Measurements from ENCODE around the gene EGLN3.
"Not testable (repeated sequence)": the region's sequence is repeated elsewhere in the genome, so short reads cannot be mapped to it uniquely, and the experiment has no call there.

Gene EGLN3

GRCh38 chr14:33950320-33951182, at the start of gene EGLN3:
TSS of gene EGLN3 (minus strand) at chr14:33951074. CDS start at chr14:33950752, 322 bp downstream.
- DNase-seq (ENCODE audit: low read depth in 2 of 2): peak; percentile 44 to 59

- DNase-seq (ENCODE audit: low read depth in 2 of 2): no peak
These were observed 49.5 kb upstream of the EGLN3 start for GRCh38 chr14:34000396-34000795.

DNA sequence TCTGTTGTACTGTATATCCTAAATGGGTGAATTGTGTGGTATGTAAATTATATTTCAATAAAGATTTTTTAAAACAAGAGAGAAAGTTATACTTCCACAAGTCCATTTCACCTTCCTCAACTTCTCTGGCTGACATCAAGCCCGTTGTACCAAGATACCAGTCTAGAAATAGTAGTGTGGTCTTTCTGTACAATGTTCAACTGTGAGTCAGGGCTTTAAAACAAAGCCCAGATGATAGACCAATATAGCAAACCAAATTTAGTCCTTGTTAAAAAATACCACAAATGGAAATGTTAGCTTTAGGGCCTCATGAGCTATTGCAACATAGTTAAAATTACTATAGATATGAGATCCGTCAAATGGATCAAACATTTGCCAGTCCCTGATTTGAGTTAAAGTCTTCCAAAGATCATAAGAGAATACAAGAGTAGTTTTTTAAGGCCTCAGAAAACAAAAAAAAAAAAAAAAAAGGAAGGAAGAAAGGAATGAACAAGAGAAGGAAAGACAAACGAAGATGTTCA, 49.0 kb upstream of the EGLN3 start:
- DNase-seq (ENCODE audit: low read depth in 2 of 2): no peak

DNA sequence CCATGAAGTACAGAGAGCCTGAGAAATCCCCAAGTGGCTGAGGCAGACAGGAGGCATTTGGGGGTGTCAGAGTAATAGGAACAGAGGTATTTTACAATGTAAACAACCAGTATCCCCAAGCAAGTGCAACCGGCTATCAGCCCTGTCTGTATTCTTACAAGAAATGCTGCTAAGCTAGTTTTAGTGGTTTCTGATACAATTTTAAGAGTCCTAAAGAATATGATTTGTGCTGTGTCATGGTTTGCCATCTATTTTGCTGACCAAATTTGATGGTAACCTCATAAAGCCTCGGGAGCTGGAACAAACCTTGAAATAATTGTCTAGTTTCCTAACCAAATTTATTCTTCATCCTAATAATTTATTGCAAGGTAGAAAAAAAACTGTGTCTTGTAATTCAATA, 46.7 kb upstream of the EGLN3 start:
- DNase-seq (ENCODE audit: low read depth in 2 of 2): no peak

DNA sequence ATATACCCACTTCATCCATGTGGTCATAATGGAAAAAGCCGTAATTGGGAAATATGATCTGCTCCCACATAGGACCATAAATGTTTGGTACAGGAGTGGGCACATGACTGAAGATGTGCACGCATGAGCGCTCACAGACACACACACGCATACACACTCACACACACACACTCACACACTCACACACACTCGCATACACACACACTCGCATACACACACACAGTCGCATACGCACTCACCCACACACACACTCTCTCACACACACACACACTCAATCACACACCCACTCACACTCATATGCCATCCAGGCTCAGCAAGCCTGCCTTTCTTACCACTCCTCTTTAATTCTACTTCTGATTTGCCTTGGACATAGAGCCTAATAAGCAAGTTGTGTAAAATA, 45.6 kb upstream of the EGLN3 start:
- DNase-seq (ENCODE audit: low read depth in 2 of 2): no peak

- no peak for DNase-seq (ENCODE audit: low read depth in 2 of 2)
These were observed 42.4 kb upstream of the EGLN3 start for GRCh38 chr14:33993246-33993645.

DNA sequence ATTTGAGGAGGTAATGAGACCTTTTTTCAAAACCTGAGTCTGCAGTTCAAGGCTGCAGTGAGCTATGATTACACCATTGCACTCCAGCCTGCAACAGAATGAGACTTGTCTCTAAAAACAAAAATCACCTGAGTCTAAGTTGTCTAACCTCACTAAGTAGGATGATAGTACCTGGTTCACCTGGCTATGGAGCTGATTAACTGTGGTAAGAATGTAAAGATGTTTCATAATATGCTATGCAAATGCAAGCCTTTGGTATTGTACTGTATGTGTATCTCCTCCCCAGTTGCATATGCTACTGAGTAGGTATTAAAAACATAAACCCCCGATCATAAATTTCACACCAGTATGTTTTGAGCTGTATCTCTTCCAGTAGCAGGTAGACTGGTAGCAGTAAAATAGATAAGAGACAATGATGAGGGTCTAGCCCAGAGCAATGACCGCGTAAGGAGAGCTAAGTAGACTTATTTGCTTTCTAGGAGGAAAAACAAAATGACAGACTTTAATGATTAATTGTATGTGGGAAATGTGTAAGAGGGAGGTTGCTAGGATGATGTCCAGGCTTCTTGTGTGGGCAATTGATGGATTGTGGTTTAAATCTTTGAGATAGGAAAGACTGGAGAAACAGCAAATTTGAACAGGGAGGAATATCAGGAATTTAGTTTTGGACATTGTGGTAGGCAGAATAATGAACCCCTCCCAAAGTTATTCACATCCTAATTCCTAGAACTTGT, 41.6 kb upstream of the EGLN3 start:
- DNase-seq (ENCODE audit: low read depth in 2 of 2): no peak

DNA sequence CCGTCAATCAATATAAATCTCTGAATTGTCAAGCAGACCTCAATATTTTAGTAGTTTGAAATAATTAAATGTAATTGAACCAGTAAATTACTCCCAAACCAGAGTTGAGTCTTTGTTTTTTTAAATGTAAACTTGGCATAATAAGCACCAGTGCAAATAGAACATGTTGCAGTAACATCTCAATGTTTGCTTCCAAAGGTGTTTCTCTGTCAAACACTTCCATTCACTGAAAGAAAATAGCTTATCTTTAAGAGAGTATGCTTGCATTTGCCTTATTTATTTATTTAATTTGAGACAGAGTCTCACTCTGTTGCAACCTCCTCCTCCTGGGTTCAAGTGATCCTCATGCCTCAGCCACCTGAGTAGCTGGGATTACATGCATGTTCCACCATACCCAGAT, 39.9 kb upstream of the EGLN3 start:
- DNase-seq (ENCODE audit: low read depth in 2 of 2): no peak

DNA sequence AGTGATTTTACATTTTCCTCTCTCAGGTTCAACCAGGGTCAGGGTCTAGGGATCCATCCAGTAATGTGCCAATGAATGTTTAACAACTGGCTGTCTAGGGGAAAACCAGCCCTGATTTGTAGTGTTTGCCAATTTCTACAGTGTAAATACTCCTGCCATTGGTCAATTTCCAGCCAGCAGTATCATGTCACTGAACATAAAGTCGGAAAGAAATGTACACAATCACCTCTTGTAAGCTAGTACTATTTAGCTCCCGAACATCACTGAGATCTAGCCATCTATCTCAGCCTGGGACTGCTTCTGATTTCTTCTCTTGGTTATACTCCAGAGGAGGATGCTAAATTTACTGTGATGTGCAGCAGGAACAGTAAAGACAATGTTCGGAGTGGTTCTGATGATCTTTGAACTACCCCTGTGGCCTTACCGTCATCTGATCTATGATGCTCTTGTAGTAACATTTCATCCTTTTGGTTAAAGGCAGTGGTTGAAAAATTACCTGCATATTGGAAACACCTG, 36.7 kb upstream of the EGLN3 start:
- no peak for DNase-seq (ENCODE audit: low read depth in 2 of 2)

GRCh38 chr14:33986804-33987203, 35.9 kb upstream of the EGLN3 start:
- no peak for DNase-seq (ENCODE audit: low read depth in 2 of 2)

GRCh38 chr14:33985242-33985641, 34.4 kb upstream of the EGLN3 start:
- no peak for DNase-seq (ENCODE audit: low read depth in 2 of 2)

- DNase-seq (ENCODE audit: low read depth in 2 of 2): no peak
These were observed 28.9 kb upstream of the EGLN3 start for GRCh38 chr14:33979613-33980276.

DNA sequence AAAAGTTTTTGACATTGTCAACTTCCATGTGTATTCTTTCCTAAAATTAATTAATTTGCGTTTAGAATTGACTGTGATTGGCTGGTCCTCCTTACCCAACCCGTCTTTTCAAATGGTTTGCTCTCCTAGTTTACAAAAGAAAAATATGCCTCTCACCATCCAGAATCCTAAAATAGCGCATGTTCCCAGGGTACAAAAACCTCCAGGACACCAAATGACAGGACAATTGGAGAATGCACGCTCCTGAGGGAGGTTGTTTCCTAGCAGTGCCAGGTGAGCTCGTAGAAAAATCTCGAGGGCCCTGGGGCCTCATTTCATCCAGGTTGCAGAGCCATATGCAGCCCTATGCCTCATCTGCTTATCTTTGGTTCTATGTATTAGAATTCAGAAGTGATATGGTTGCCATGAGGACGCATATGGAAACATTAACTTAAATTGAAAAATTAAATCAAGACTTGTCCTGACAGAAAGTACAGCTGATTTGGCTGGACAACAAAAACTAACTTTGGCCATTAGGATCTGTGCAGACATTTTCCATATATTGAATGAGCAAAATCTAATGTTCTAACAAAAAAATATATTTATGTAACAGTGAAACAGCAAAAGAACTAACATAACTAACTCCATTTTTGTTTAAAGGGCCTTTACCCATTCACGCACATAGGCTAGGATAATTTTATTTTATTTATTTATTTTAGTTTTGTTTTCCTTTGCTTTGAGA, 28.2 kb upstream of the EGLN3 start:
- no peak for DNase-seq (ENCODE audit: low read depth in 2 of 2)

- no peak for DNase-seq (ENCODE audit: low read depth in 2 of 2)
These were observed 21.8 kb upstream of the EGLN3 start for GRCh38 chr14:33972583-33973081.

- not testable (repeated sequence) for DNase-seq (ENCODE audit: low read depth in 2 of 2)
These were observed 19.0 kb upstream of the EGLN3 start for GRCh38 chr14:33969846-33970245.

GRCh38 chr14:33968722-33969121, 17.8 kb upstream of the EGLN3 start:
- no peak for DNase-seq (ENCODE audit: low read depth in 2 of 2)

GRCh38 chr14:33967138-33967537, 16.3 kb upstream of the EGLN3 start:
- peak in 1 of 2 donors; percentile 1 for DNase-seq (ENCODE audit: low read depth in 2 of 2)

DNA sequence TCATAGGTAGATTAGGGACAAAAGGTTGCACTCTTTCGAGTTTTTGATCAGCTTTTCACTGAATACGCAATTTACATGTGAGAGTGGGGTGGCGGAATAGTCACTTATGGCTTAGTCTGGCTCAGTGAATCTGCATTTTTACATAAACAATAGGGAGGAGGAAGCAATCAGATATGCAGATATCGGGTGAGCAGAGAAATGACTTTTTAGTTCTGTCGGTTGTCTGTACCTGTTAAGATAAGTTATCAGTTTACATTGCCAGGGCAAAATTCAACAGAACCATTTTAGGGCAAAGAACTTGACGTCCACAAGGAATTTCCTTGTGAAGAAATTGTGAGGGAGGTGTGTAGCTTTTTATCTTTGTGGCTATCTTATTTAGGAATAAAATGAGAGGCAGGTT, 15.4 kb upstream of the EGLN3 start:
- no peak for DNase-seq (ENCODE audit: low read depth in 2 of 2)

DNA sequence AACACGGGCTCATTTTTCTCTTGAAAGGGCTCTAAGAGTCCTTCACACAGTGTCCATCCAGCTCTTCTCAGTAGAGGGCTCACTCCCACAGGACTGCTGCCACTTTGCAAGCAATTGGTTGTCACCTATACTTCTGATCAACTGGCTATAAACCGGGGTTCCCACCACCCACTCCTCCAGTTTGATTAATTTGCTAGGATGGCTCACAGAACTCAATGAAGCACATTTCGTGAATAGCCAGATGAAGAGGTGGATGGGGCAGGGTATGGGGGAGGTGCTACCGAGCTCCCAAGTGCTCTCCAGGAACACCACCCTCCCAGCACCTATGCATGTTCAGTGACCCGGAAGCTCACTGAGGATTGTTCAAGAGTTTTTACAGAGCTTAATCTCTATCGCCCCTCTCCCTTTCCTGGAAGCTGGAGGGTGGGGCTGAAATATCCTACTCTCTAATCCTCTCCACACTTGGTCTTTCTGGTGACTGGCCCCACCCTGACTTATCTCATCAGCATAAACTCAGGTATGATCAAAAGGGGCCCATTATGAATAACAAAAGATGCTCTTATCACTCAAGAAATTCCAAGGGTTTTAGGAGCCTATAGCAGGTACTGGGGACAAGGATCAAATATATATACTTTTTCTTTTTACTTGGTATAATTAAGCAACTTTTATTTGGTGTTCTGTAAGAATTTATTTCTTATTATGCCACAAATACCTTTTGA, 13.9 kb upstream of the EGLN3 start:
- no peak for DNase-seq (ENCODE audit: low read depth in 2 of 2)

DNA sequence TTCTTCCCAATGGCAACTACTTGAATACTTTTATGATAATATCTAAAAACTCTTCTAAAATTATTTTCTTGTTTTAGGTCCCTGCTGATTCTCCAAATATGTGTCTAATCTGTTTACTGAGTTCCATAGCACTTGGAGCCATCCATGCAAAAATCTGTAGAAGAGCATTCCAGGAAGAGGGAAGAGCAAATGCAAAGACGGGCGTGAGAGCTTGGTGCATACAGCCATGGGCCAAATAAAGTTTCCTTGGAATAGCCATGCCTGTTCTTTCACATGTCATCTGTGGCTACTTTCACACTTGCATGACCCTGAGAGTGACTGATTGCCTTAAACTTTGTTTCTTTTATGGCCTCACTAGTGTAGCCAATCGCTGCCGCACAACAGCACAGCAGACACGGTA, 13.0 kb upstream of the EGLN3 start:
- no peak for DNase-seq (ENCODE audit: low read depth in 2 of 2)

GRCh38 chr14:33962466-33962865, 11.6 kb upstream of the EGLN3 start:
- DNase-seq (ENCODE audit: low read depth in 2 of 2): not testable (repeated sequence)
